ENCODE measurements around the gene MYH16. TPM values are rescaled to one million over a fixed set of nuclear protein-coding genes. Genes with fewer than 3 reads are reported as not detected.
"Not testable (repeated sequence)": the region's sequence is repeated elsewhere in the genome, so short reads cannot be mapped to it uniquely, and the experiment has no call there.

Gene MYH16
- total RNA-seq, 2 experiments from 2014 or later = not detected

DNA sequence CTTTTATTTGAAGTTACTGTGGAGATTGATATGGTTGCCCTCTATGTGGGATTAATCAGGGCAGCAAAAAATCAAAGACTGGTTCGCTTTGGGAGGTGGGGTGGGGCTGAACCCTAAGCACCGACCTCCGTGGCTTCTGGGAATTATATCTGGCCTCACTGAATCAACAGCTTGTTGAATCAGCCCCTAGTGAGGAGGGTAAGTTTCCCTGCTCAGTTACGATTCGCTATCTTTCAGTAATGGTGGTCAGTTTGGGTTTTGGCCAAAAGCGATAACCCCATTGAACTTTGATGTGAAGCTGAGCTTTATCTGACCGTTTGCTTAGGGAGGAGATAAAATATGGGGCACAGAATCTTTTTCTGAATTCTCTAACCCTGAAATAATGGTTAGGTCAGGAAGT lies 36.5 kb downstream of the MYH16 start:
- ChIA-PET CTCF (interaction anchor here (0.6 to 6.5 kb wide), 4 partner anchors 14 to 1082 kb away, joined by 3 to 46 read pairs (median 4); no protein-coding TSS in a partner anchor), POLR2A (no interaction called here)
- ATAC-seq (no peak), DNase-seq (no peak)
- Mint-ChIP-seq H3K9me3 (ENCODE audit: low read depth) (no peaks in the 10 kb centered on the region), H3K36me3 (ENCODE audit: low read depth) (no peaks in the 10 kb centered on the region), H3K4me1 (peaks cover 9% of the 10 kb centered on the region), H3K4me3 (no peak overlapping the region), H3K27ac (no peak overlapping the region), H3K27me3 (peaks cover 4% of the 10 kb centered on the region)
- intact Hi-C loops (cut with DNase I, micrococcal nuclease) = no loop called here

DNA sequence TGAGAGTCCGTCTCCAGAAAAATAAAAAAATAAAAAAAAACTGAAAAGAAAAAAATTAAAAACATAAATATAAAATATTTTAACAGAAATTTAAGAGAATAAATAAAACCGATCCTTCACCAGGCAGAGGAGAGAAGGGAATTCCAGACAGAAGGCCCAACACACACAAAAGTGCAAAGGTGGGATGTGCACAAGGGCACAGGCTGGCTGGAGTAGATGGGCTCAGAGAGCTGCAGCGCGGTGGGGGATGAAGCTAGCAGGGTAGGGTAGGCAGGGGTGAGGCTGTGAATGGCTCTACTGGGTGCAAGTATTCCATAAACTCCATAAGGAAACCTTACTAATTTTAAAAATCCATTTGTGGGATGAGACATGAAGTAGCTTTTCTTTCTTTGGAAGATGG lies 37.4 kb downstream of the MYH16 start:
- ChIA-PET CTCF (interaction anchor here (0.6 to 6.5 kb wide), 3 partner anchors 10 to 1083 kb away, joined by 3 to 46 read pairs (median 5); no protein-coding TSS in a partner anchor), POLR2A (no interaction called here)
- no peak overlapping the region for H3K27ac Mint-ChIP-seq

DNA sequence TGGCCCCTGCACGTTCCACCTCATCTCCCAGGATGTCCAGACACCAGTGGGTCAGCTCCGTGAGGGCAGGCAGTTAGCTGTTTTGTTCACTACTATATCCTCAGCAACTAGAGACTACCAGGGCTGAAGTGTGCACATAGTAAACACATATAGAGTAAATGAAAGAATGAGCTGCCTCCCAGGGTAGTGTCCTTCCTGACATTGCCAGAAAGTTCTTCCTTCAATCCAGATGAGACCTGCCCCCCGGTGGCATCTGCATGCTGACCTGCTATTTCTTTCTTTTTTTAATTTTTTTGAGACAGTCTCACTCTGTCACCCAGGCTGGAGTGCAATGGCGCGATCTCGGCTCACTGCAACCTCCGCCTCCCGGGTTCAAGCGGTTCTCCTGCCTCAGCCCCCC lies 39.1 kb downstream of the MYH16 start:
- Mint-ChIP-seq H3K4me1 (peaks cover 16% of the 10 kb centered on the region), H3K9me3 (ENCODE audit: low read depth) (no peaks in the 10 kb centered on the region), H3K27me3 (peaks cover 4% of the 10 kb centered on the region), H3K36me3 (ENCODE audit: low read depth) (no peaks in the 10 kb centered on the region), H3K4me3 (no peak overlapping the region), H3K27ac (no peak overlapping the region)
- ATAC-seq = no peak
- intact Hi-C loops (cut with DNase I, micrococcal nuclease) = loop anchor here in 1 of 2 experiments (5.0 kb wide), 1 partner anchor 169 kb away; the partner anchor contains the start of gene SMURF1
- no peak for DNase-seq
- ChIA-PET POLR2A (no interaction called here), CTCF (interaction anchor here (0.7 to 6.5 kb wide), 4 partner anchors 8 to 270 kb away, joined by 3 to 46 read pairs (median 4); partner anchors contain the start of gene SMURF1)

More for the DNA sequence above, 37.4 kb downstream of the MYH16 start:
- Mint-ChIP-seq H3K36me3 (ENCODE audit: low read depth) (no peaks in the 10 kb centered on the region), H3K4me1 (peaks cover 16% of the 10 kb centered on the region), H3K27me3 (peaks cover 4% of the 10 kb centered on the region), H3K9me3 (ENCODE audit: low read depth) (no peaks in the 10 kb centered on the region), H3K4me3 (no peak overlapping the region)
- DNase-seq (no peak), ATAC-seq (no peak)
- intact Hi-C loops (cut with DNase I, micrococcal nuclease) = loop anchor here in 1 of 2 experiments (5.0 kb wide), 1 partner anchor 168 kb away; the partner anchor contains the start of gene SMURF1

DNA sequence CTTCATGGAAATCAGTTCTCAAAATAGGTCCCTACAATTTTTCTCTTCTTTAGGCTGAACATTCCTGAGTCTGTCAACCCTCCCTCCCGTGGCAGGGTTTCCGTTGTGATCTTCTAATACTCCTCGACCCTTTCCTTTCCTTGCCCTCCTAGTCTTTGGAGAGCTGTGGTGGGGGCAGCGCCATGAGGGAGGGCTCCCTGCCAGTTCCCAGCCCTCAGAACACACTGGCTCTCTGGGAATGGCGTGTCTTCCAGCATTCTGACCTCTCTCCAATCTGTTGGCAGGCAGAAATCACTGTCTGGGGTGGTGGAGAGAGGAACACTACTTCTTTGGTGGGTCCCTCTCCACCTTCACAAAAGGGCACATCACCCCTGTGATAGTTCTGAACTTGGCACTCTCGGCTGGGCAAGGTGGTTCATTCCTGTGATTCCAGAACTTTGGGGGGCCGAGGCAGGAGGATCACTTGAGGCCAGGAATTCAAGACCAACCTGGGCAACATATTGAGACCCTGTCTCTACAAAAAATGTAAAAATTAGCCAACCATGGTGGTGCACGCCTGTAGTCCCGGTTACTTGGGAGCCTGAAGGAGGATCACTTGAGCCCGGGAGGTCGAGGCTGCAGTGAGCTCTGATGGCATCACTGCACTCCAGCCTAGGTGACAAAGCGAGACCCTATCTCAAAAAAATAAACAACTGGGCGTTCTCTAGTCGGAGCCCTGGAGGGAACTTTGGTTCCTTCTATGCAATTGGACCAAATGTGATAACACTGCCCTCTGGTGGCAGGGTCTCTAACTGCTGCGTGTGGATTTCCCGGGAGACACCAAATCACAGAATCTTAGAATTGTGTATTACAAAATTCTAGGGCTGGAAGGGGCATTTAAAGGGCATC lies 39.9 kb downstream of the MYH16 start:
- peaks cover 4% of the 10 kb centered on the region for H3K27me3 Mint-ChIP-seq
- H3K36me3 Mint-ChIP-seq (ENCODE audit: low read depth) = no peaks in the 10 kb centered on the region
- peaks cover 16% of the 10 kb centered on the region for H3K4me1 Mint-ChIP-seq
- ATAC-seq = peak; percentile 37
- no peak overlapping the region for H3K4me3 Mint-ChIP-seq
- ChIA-PET CTCF (interaction anchor here (0.6 to 6.5 kb wide), 11 partner anchors 12 to 335 kb away, joined by 3 to 46 read pairs (median 3); partner anchors contain the start of gene SMURF1), POLR2A (interaction anchor here (0.7 kb wide), 1 partner anchor 63 kb away, joined by 3 read pairs; no protein-coding TSS in a partner anchor)
- no peaks in the 10 kb centered on the region for H3K9me3 Mint-ChIP-seq (ENCODE audit: low read depth)
- no peak overlapping the region for H3K27ac Mint-ChIP-seq
- intact Hi-C loops (cut with DNase I, micrococcal nuclease) = loop anchor here (1.0 to 5.0 kb wide), 3 partner anchors 38 to 272 kb away; partner anchors contain the start of gene SMURF1 (in 1 of the 2)
- DNase-seq = peak; percentile 84

DNA sequence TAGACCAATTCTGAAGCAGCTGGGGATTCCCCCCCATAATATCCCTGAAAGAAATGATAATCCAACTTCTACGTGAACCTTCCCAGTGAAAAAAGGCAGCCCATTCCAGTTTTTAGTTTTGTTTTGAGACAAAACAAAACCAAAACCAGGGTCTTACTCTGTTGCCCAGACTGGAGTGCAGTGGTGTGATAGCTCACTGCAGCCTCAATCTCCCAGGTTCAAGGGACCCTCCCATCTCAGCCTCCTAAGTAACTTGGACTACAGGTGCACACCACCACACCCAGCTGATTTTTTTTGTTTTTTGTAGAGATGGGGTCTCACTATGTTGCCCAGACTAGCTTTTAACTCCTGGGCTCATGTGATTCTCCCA lies 40.5 kb downstream of the MYH16 start:
- CTCF ChIA-PET = interaction anchor here (0.6 to 6.5 kb wide), 9 partner anchors 12 to 335 kb away, joined by 3 to 46 read pairs (median 3); no protein-coding TSS in a partner anchor
- Mint-ChIP-seq H3K36me3 (ENCODE audit: low read depth) (no peaks in the 10 kb centered on the region), H3K27me3 (peaks cover 4% of the 10 kb centered on the region), H3K27ac (no peak overlapping the region), H3K4me1 (peaks cover 16% of the 10 kb centered on the region), H3K4me3 (no peak overlapping the region), H3K9me3 (ENCODE audit: low read depth) (no peaks in the 10 kb centered on the region)
- POLR2A ChIA-PET = interaction anchor here (0.7 kb wide), 1 partner anchor 62 kb away, joined by 3 read pairs; no protein-coding TSS in a partner anchor
- intact Hi-C loops (cut with DNase I, micrococcal nuclease) = loop anchor here (1.0 to 5.0 kb wide), 3 partner anchors 39 to 273 kb away; partner anchors contain the start of gene SMURF1 (in 1 of the 2)
- ATAC-seq (no peak), DNase-seq (no peak)

DNA sequence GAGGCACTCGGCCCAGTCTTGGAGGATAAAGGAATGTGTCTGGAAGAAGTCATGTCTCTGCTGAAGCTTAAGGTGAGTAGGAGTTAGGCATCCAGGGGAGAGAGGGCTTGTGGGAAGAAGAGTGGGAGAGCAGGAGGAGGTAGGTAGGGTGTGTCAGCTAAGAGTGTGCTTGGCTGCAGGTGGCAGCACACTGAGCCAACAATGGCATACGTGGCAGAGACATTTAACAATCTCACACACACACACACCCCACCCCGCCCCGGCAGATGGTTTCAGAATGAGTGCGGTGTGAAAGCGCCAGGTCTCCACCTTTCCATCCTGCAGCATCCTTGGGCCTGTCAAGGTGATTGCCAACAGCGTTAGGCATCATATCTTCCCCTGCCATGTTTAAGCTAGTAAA lies 41.9 kb downstream of the MYH16 start:
- POLR2A ChIA-PET = no interaction called here

DNA sequence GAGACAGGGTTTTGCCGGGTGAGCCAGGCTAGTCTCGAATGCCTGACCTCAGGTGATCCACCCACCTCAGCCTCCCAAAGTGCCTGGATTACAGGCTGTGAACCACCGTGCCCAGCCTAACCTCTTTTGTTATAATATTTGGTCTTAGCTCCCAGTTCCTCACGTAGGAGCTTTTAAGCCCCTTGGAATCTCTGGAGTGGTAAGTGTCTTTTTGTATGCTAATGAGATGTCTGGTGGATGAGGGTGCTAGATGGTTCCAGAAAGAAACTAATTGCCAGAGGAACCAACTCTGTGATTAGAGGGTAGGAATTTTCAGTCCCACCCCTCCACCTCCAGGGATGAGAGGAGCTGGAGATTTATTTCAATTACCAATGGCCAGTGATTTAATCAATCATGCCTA lies 47.7 kb downstream of the MYH16 start:
- Mint-ChIP-seq H3K4me1 (peaks cover 6% of the 10 kb centered on the region), H3K9me3 (ENCODE audit: low read depth) (no peaks in the 10 kb centered on the region), H3K27ac (no peak overlapping the region), H3K27me3 (no peaks in the 10 kb centered on the region), H3K36me3 (ENCODE audit: low read depth) (no peaks in the 10 kb centered on the region), H3K4me3 (no peak overlapping the region)
- CTCF ChIA-PET = interaction anchor here (0.6 to 1.8 kb wide), 2 partner anchors 10 to 25 kb away, joined by 3 to 5 read pairs; no protein-coding TSS in a partner anchor
- ATAC-seq (no peak), DNase-seq (no peak)
- intact Hi-C loops (cut with DNase I, micrococcal nuclease) = no loop called here
- POLR2A ChIA-PET = no interaction called here

More for the DNA sequence above, 41.9 kb downstream of the MYH16 start:
- no peak overlapping the region for H3K4me3 Mint-ChIP-seq
- H3K27me3 Mint-ChIP-seq = peaks cover 4% of the 10 kb centered on the region
- ATAC-seq = peak; percentile 95
- no peaks in the 10 kb centered on the region for H3K9me3 Mint-ChIP-seq (ENCODE audit: low read depth)
- H3K36me3 Mint-ChIP-seq (ENCODE audit: low read depth) = no peaks in the 10 kb centered on the region
- CTCF ChIA-PET = interaction anchor here (1.0 to 6.5 kb wide), 4 partner anchors 8 to 273 kb away, joined by 3 to 46 read pairs (median 4); no protein-coding TSS in a partner anchor
- peaks cover 16% of the 10 kb centered on the region for H3K4me1 Mint-ChIP-seq
- peak; percentile 83 for DNase-seq
- no peak overlapping the region for H3K27ac Mint-ChIP-seq
- intact Hi-C loops (cut with DNase I, micrococcal nuclease) = loop anchor here in 1 of 2 experiments (1.0 to 5.0 kb wide), 2 partner anchors 172 to 436 kb away; partner anchors contain the start of genes SMURF1 and TRRAP

DNA sequence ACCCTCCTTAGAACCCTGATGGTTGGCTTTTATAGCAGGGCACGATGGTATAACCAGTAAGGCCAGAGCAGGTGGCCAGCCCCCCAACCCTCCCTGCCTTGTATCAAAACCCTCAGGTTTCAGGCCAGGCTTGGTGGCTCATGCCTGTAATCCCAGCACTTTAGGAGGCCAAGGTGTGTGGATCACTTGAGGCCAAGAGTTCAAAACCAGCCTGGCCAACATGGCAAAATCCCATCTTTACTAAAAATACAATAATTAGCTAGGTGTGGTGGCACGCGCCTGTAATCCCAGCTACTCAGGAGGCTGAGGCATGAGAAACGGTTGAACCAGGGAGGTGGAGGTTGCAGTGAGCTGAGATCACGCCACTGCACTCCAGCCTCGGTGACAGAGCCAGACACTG lies 50.0 kb downstream of the MYH16 start:
- DNase-seq; H3K36me3 Mint-ChIP-seq (ENCODE audit: low read depth); H3K4me3 Mint-ChIP-seq; H3K27me3 Mint-ChIP-seq; H3K9me3 Mint-ChIP-seq (ENCODE audit: low read depth); ATAC-seq; intact Hi-C loops (cut with DNase I, micrococcal nuclease); POLR2A ChIA-PET; H3K27ac Mint-ChIP-seq: not testable (repeated sequence)
- peaks cover 12% of the 10 kb centered on the region for H3K4me1 Mint-ChIP-seq
- CTCF ChIA-PET = interaction anchor here (0.6 to 1.4 kb wide), 3 partner anchors 8 to 55 kb away, joined by 3 to 4 read pairs (median 3); no protein-coding TSS in a partner anchor

DNA sequence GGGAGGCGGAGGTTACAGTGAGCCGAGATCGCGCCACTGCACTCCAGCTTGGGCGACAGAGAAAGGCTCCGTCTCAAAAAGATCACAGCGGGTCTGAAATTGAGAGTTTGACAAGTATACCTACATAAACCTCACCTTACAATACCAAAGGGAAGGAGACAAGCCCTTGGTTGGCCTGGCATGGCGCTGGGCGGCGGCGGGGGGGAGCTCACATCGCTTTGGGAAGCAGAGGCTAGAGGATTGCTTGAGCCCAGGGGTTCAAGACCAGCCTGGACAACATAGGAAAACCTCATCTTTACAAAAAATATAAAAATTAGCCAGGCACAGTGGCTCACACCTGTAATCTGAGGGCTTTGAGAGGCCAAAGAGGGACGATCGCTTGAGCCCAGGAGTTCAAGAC lies 51.9 kb downstream of the MYH16 start:
- H3K4me1 Mint-ChIP-seq = peaks cover 28% of the 10 kb centered on the region
- H3K27ac Mint-ChIP-seq = no peak overlapping the region
- peak overlapping the region; percentile 85 for H3K4me3 Mint-ChIP-seq
- ATAC-seq (no peak), DNase-seq (no peak)
- no peaks in the 10 kb centered on the region for H3K9me3 Mint-ChIP-seq (ENCODE audit: low read depth)
- ChIA-PET CTCF (interaction anchor here (0.6 to 1.1 kb wide), 2 partner anchors 11 to 82 kb away, joined by 3 read pairs; no protein-coding TSS in a partner anchor), POLR2A (no interaction called here)
- intact Hi-C loops (cut with DNase I, micrococcal nuclease) = loop anchor here in 1 of 2 experiments (2.0 kb wide), 1 partner anchor 56 kb away; no protein-coding TSS in a partner anchor
- H3K36me3 Mint-ChIP-seq (ENCODE audit: low read depth) = peaks cover 11% of the 10 kb centered on the region
- H3K27me3 Mint-ChIP-seq = no peaks in the 10 kb centered on the region

DNA sequence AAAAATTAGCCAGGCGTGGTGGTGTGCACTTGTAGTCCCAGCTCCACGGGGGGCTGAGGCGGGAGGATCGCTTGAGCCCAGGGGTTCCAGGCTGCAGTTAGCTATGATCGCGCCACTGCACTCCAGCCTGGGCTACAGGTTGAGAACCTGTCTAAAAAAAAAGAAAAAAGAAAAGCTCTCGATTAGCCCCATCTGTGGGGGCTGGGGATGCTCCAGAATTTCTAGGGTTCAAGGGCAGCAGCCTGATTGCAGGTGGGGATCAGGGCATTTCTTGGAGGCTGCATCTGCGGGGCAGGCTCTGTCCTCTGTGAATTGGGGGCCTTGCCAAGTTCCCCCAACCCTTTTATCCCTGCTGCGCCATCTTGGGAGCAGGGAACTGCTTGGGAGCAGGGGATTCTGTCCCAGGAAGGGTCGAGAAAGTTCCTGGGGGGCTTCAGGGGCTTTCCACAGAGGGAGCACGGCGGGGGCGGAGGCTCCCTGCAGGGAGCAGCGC lies 52.4 kb downstream of the MYH16 start:
- H3K27me3 Mint-ChIP-seq = no peaks in the 10 kb centered on the region
- no peaks in the 10 kb centered on the region for H3K9me3 Mint-ChIP-seq (ENCODE audit: low read depth)
- H3K27ac Mint-ChIP-seq = peak overlapping the region; percentile 75
- CTCF ChIA-PET = interaction anchor here (1.1 to 1.4 kb wide), 2 partner anchors 11 to 244 kb away, joined by 3 to 4 read pairs; no protein-coding TSS in a partner anchor
- ATAC-seq (no peak), DNase-seq (peak; percentile 13)
- H3K36me3 Mint-ChIP-seq (ENCODE audit: low read depth) = peaks cover 12% of the 10 kb centered on the region
- H3K4me3 Mint-ChIP-seq = peak overlapping the region; percentile 85
- intact Hi-C loops (cut with DNase I, micrococcal nuclease) = loop anchor here (1.0 to 5.0 kb wide), 6 partner anchors 49 to 448 kb away; partner anchors contain the start of genes SMURF1 (in 2 of the 2), ARPC1B (in 1 of the 2), TRRAP (in 1 of the 2) and ZNF655 (in 1 of the 2)
- peaks cover 33% of the 10 kb centered on the region for H3K4me1 Mint-ChIP-seq
- POLR2A ChIA-PET = no interaction called here

Measured in activated CD4-positive, alpha-beta T cell treated with anti-CD3 and anti-CD28 coated beads for 36 hours (primary cell).